ENCODE data around the gene USP7.

DNA sequence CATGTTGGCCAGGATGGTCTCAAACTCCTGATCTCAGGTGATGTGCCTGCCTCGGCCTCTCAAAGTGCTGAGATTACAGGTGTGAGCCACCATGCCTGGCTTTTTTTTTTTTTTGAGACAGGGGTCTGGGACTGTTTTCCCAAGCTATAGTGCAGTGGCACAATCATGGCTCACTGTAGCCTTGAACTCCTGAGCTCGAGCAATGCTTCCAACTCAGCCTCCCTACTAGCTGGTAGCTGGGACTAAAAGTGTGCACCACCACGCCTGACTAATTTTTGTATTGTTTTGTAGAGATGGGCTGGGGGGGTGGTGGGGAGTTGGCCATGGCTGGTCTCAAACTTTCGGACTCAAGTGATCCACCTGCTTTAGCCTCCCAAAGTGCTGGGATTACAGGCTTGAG, 36.1 kb upstream of the USP7 start:
- TF ChIP-seq, protein P1, sequence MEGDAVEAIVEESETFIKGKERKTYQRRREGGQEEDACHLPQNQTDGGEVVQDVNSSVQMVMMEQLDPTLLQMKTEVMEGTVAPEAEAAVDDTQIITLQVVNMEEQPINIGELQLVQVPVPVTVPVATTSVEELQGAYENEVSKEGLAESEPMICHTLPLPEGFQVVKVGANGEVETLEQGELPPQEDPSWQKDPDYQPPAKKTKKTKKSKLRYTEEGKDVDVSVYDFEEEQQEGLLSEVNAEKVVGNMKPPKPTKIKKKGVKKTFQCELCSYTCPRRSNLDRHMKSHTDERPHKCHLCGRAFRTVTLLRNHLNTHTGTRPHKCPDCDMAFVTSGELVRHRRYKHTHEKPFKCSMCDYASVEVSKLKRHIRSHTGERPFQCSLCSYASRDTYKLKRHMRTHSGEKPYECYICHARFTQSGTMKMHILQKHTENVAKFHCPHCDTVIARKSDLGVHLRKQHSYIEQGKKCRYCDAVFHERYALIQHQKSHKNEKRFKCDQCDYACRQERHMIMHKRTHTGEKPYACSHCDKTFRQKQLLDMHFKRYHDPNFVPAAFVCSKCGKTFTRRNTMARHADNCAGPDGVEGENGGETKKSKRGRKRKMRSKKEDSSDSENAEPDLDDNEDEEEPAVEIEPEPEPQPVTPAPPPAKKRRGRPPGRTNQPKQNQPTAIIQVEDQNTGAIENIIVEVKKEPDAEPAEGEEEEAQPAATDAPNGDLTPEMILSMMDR (IDR thresholded peaks at IDR 0.05): no peak
- TF ChIP-seq POLR2AphosphoS5 (IDR thresholded peaks at IDR 0.05): no peak

All from breast epithelium (tissue), 3 donors.